GM21526 (cell line): ENCODE measurements around the gene F11R.
"Not testable (repeated sequence)": the region's sequence is repeated elsewhere in the genome, so short reads cannot be mapped to it uniquely, and the experiment has no call there.

Experiments
- ATAC-seq: cut with Tn5 transposase; IDR thresholded peaks from one replicate; pipeline ENCODE4 v1.9.1; 2021; ENCODE audit warnings: moderate library complexity; ENCODE audit not compliant: unreplicated experiment, low FRiP score

The F11R gene

DNA sequence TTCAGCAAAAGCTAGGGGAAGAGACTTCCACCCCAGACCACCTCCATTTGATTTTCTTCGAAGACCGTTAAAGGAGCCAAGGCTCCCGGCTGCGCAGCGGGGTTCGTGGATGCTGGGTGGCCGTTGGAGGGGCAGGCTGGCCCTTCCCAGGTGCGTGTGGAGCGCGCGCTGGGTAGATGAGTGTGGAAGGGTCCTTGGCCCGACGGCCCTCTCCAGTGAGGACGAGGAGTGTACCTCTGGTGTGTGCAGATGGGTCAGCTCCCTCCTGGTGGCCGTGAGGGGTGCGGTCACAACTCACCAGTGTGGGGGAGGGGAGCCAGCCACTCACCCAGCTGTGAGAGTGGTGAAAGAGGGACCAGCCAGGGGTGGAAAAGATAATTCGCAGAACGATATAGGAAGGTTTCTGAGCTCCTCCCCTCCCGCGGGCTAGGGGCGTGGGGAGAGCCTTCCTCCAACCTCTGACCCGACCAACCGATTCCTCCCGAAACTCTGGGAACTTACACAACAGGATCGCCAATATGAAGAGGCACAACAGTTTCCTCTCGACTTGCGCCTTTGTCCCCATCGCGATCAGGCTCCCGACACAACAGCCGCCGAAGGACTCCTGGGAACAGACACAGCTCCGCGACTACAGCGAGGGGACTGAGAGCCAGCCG, at the start of gene F11R:
TSS of gene F11R (minus strand) at position 644 of the 656 bp plus-strand sequence. CDS start at position 565, 79 bp downstream.
- peak; percentile 32 for ATAC-seq

DNA sequence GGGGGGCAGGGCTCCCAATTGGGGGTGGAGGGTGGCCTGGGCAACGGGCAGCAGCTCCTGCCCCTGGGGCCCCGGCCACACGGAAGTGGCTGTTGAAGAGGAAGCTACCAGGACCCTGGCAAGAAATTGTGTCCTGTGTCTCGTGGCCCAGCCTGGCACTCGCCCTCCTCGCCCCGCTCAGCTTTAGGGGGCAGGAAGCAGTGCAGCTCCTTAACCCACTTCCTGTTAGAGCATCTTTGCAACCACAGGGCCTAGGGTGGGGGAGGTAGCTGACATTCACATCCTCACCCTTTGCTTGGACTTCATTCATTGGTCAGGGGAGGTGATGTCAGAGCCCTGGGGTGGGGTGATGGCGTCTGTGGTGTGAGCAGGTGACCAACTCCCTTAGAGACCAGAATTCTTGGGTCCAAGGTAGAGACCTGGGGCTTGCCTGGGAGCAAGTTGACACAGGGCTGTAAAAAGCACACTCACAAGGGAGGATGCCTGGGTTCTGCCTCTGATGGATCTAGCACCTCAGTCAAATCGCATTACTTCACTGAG, 48.8 kb upstream of the F11R start, which contains the start of gene ARHGAP30:
TSS of gene ARHGAP30 (minus strand) at position 161 of the 540 bp plus-strand sequence. CDS start 267 bp downstream, outside the sequence.
- peak; percentile 76 for ATAC-seq

- no peak for ATAC-seq
Observed at GRCh38 chr1:161069241-161069640, 48.3 kb upstream of the F11R start.

GRCh38 chr1:161068306-161069234, 47.6 kb upstream of the F11R start:
- ATAC-seq, result peak; percentile 43

DNA sequence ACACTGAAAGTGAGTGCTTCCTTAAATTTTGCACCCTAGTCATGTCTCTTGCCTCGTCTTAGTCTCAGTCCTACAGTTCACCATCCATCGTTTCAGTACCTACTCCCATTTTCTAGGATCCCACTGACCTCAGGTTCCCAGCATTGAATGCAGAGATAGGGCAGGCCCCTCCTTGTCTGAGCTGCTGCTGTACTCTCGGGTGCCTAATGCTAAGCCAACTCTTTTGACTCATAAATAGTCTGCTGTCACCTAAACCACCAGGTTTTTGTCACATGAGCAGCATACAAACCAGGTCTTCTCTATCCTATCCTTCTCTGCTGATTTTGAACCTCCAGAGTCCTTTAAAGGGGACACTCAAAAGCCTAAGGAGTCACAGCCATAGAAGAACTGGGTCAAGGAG, 45.7 kb upstream of the F11R start:
- no peak for ATAC-seq

DNA sequence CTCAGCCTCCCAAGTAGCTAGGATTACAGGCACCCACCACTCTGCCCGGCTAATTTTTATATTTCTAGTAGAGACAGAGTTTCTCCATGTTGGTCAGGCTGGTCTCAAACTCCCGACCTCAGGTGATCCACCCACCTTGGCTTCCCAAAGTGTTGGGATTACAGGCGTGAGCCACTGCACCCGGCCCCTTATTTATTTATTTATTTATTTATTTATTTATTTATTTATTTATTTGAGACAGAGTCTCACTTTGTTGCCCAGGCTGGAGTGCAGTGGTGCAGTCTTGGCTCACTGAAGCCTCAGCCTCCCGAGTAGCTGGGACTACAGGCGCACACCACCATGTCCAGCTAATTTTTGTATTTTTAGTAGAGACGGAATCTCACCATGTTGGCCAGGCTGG, 44.7 kb upstream of the F11R start:
- ATAC-seq, result not testable (repeated sequence)

GRCh38 chr1:161063936-161064335, 43.0 kb upstream of the F11R start:
- ATAC-seq, result not testable (repeated sequence)

GRCh38 chr1:161061419-161061818, 40.5 kb upstream of the F11R start:
- no peak for ATAC-seq

DNA sequence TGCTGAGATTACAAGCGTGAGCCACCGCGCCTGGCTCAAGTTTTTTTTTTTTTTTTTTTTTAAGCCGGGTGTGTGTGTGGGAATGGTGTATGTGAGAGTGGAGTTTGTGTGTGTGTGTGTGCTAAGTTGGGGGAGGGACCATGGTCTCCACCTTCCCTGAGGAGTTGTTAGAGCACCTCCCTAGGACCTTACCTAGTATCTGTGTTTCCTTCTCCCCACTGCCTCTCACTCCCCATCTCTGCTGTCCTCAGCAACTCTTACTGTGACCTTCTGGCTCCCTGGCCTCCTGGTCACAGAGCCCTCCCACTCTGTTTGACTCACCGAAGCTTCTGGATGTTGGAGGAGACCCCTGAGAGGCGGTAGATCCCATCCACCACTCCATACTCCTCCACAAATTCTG, 38.3 kb upstream of the F11R start:
- no peak for ATAC-seq

DNA sequence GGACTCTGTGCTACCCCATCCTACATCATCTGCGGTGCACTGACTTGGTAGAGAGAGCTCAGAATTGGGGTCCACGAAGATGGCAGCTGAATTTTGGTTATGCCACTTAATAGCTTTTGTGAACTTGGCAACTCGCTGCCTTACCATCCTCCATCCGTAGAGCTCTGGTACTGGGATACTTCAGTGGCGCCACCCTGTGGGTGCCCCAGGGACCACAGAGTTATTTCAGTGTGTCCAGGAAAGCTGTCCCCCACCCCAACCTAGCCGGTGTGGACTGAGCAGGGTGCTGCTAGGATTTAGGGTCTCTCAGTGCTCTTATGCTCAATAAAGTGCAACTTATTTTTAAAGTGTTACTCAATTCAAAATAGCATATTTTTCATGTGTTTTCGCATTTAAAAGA, 33.9 kb upstream of the F11R start:
- no peak for ATAC-seq

DNA sequence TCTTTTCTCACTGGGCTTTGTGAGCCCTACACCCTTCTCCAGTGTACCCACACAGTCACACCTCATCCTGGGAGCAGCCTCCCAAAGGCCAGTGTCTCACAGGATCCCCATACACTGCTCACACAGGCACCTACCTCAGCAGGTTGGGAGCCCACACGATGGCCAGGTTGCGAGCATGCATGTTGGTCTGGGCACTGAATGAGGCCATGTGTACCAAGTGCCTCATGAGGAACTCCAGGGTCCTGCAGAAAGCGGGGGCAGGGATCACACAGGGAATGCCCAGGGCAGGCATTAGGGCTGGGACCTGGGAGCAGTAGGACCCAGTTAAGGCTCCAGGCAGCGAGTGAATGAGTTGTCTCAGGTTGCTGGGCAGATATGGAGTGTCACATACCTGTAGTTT, 33.3 kb upstream of the F11R start:
- ATAC-seq, result no peak

DNA sequence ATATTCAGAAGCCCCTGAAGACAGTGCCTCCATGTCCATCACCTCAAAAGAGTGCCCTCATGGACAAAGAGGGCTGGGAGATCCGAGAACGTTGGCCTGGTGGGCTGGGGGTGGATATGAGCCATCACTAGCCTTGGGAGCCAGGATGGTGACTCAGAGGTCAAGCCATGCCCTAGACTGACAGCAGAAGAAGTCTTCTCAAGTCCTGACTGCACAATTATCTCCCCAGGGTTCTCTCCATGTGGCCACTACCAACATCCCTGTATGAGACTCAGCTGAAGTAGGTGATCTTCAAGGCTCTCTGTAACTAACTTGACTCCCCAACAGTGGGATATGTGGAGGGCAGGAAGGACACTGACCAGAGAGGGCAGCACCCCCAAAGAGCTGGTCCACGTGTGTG, 31.9 kb upstream of the F11R start:
- no peak for ATAC-seq

DNA sequence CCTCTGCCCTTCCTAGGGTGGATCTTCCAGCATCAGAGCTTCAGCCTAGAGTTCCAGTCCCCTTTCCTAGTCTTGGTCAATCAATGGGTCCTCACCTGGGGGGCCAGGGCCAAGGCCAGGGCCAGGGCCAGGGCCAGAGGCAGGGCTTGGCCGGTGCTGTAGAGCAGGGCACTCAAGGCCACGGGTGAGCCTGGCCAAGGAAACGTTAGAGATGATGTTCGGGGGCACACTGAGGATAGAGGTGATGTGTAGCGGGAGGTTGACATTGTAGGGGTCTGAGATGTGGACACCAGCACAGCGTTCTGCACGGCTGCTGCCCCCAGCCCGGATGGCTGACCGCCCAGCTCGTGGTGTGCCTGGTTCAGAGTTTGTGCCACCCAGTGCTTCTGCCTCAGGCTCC, 30.3 kb upstream of the F11R start:
- ATAC-seq, result no peak

DNA sequence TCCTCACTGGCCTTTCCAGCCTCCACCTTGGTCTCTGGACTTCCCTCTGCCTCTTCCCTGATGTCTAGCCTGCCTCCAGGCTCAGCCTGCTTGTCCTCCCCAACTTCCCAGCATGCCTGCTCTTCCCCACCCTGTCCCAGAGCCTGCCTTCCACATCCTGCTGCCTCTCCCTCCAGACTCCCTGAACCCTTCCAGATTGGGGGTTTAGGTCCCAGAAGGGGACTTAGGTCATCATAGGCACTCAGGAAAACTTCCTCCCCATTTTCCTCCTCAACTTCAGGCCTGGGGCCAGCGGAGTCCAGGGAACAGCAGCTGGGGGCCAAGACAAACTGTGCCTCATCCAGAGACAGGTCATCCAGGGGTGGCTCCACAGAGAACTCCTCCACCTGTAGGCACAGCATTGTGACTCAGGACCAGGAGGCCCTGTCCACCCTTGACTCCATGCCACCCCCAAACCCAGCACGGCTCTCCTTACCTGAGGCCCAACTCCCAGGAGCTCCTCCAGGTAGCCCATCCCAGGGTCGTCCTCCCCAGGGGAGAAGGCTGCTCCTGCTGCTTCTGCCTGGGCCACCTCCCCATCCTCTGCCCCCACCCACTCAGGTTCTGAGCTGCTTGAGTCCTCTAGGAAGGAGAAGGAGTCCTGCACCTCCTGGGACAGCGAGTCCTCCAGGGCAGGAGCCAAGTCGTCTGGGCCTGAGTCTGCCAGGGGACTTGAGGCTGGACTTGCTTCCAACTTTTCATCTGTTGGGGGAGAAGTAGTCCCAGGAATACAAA, 28.2 kb upstream of the F11R start:
- no peak for ATAC-seq

DNA sequence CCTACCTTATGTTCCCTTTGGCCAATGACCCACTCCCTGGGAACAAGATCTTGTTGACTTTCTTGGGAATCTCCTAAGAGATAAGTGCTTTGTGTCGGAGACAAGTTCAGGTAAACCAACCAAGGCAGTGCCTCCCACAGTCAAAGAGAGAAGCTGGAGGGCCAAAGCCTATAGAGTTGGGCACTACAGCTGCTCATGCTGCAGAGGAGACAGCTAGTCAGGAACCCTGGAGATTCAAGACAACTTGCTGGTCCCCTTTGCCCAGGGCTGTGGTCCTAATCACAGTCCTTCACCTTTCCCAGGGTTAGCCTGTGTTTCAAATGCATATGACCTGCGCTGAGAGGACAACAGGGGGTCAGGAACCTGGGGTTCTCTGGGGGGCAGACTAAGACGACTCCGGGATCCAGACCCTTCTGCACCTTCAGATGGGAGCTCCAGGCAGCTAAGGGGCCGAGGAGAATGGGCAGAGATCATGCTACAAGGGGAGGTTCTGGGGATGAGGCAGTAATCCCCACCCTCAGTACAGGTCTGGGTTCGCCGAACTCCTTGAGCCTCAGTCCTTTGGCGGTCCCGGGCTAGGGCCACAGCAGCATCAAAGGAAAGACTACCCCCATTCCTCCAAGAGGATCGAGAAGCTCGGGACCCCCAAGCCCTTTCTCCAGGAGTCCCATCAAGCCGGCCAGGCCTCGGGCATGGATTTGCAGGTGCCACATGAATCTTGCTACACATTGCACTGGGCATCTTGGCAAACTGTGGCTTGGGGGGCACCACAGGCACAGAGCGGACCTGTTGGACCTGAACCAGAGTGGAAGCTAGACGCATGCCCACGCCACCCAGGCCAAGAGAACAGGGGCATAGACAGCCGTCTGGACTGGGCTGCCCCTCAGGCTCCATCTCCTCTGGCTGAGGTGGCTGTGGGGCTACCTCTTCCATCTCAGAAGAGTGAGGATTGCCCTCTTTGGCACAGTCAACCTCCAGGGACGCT, 26.8 kb upstream of the F11R start:
- ATAC-seq, result no peak

DNA sequence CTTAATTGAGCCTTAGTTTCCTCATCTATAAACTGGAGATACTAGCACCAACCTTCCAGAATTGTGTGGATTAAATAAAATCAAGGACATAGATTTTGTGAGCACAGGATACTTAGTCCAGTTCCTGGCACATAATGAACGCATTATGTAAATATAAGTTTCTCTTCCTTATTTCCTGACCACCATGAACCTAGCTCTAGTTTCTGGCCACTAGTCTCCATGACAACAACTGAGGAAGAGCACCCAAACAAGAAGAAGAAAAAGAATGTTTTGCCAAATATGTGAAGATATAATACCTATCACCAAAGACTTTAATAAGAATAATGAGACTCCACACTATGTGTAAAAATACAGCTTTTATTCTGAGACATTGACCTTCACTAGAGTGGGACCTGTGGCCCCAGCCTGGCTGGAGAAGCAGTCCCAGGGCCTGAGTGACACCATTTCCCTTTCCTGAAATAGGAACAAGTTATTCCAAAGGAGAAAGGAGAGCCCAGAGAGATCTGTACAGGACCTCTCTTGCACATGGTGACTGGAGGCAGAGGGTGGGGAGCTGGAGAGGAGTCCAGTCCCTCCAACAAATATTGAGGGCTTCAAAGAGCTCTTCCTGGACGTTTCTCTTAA, 25.8 kb upstream of the F11R start:
- ATAC-seq, result no peak

DNA sequence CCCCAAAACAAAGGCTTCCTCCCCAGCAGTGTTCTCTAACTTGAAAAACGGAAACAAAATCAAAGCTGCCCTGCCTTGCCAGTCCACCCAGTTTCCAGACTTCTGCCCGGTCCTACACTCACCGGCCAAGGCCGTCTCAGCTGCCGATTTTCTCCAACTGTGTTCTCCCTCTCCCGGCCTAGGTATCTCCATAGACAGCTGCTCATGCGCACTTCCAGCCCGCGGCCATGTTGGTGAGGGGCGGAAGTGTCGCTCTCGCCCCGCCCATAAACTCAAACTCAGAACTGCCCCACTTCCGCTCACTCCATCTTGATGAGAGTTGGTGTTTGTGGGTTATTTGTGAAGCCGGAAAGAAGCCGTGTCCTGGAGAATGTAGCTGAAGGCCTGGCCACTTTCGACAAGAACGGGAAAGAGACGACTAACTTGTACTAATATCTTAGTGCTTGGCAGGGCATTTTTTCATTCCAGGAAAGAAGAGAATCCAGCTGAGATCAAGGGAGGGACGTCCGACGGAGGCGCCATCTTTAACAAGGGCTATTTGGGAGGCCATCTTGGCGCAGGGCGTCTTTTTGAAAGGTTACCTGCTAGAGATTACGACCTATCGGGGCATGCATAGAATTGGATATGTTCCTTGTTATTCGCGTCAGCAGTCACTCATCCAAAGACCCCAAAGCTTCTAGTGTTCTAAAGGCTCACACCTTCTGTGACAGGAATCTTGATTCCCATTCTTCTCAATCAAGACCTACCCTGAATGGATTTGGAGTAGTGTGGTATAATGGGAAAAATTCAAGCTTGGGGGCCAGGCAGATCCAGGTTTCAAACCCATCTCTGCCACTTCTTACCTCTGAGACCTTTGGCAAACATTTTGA, 25.0 kb upstream of the F11R start, which contains the start of gene USF1:
TSS of gene USF1 (minus strand) at position 242 of the 869 bp plus-strand sequence. CDS start 2,702 bp downstream, outside the sequence.
- peak; percentile 46 for ATAC-seq
